Skin epidermis (tissue), 12 donors: Measurements from ENCODE around the gene ABAT.
A peak's percentile ranks its signal among the peaks of the same experiment; 100 is the strongest.
"Not testable (repeated sequence)": the region's sequence is repeated elsewhere in the genome, so short reads cannot be mapped to it uniquely, and the experiment has no call there.

Experiments
- H3K27ac ChIP-seq, 21 experiments: fragments of 200-600 bp; sonication (generic) in 11 of 21; one replicate each; pipeline ENCODE4 v1.5.0; 2020; ENCODE audit warnings: mild to moderate bottlenecking in 3 of 21, inconsistent platforms in 2 of 21, moderate library complexity in 2 of 21
- H3K4me3 ChIP-seq, 7 experiments: fragments of 200-600 bp; sonication (generic) in 2 of 7; one replicate each; pipeline ENCODE4 v1.5.0; 2020; ENCODE audit warnings: inconsistent platforms in 2 of 7, mild to moderate bottlenecking in 2 of 7, moderate library complexity in 1 of 7

Gene ABAT

DNA sequence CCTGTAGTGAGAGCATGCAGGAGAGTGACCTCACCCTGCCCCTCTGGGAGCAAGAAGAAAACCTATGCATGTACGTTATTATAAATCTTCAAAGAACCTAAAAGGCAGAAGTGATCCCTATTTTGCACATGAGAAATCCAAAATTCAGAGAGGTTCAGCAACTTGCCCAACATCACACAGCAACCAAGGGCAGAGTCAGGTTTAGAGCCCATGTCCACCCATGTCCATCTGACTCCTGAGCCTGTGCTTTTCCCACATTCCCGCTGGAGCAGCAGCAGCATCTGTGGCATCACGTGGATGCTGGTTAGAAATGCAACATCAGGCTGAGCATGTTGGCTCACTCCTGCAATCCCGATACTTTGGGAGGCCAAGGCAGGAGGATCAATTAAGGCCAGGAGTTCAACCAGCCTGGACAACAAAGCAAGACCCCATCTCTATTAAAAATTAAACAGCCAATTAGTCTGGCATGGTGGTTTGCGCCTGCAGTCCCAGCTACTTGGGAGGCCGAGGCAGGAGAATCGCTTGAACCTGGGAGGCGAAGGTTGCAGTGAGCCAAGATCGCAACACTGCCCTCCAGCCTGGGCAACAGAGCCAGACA lies 26.6 kb upstream of the ABAT start:
- no peak overlapping the region for H3K27ac ChIP-seq
- H3K4me3 ChIP-seq = no peak overlapping the region

DNA sequence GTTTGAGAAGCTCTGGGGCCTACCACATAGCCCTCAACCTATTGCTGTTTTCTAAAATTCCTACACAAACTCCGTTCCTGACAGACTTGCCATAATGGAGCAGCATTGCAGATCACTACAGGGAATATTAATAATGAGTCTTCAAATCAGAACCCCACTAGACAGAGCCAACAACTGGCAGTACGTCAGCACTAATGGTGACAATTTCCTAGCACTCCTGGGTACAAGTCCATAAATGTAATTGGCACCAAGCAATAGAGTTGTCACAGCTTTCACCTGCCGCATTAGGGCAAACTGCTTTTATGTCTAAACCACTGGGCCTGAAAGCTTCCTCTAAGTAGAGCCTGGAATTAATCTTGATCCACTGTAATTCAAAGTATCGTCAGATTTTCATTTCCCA lies 25.5 kb upstream of the ABAT start:
- Histone ChIP-seq H3K27ac (no peak overlapping the region), H3K4me3 (no peak overlapping the region)

DNA sequence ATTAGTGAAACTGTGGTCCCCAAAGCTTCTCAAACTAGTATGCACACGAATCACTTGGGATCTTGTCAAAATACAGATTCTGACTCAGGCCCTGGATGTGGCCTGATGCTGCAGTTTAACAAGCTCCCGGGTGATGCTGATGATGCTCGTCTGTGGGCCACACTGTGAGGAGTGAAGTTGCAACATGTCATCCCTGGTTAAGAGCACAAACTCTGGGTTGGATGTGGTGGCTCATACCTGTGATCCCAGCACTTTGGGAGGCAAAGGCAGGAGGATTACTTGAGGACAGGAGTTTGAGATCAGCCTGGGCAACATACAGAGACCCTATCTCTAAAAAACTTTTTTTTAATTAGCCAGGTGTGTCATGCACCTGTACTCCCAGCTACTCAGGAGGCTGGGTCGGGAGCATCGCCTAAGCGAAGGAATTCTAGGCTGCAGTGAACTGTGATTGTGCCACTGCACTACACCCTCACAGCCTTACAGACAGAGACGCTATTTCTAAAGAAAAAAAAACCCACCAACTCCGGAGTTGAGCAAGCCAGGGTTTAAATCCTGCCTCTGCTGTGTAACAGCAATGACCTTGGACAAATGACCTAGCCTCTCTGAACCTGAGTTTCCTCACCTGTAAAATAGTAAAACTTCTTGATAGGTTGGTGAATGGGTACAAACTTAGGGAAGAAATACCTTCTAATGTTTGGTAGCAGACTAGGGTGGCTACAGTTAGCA lies 24.4 kb upstream of the ABAT start:
- H3K27ac ChIP-seq = no peak overlapping the region
- no peak overlapping the region for H3K4me3 ChIP-seq

DNA sequence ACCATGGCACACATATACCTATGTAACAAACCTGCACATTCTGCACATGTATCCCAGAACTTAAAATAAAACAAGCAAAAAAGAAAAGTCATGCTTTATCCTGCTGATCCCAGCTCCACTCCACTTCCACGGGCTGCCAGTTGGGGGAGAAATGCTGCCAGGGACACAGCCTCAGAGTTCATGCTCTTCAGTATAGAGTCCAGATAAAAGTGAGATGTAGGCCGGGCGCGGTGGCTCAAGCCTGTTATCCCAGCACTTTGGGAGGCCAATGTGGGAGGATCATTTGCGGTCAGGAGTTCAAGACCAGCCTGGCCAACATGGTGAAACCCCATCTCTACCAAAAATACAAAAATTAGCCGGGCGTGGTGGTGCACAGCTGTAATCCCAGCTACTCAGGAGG lies 22.5 kb upstream of the ABAT start:
- not testable (repeated sequence) for H3K27ac ChIP-seq, H3K4me3 ChIP-seq

DNA sequence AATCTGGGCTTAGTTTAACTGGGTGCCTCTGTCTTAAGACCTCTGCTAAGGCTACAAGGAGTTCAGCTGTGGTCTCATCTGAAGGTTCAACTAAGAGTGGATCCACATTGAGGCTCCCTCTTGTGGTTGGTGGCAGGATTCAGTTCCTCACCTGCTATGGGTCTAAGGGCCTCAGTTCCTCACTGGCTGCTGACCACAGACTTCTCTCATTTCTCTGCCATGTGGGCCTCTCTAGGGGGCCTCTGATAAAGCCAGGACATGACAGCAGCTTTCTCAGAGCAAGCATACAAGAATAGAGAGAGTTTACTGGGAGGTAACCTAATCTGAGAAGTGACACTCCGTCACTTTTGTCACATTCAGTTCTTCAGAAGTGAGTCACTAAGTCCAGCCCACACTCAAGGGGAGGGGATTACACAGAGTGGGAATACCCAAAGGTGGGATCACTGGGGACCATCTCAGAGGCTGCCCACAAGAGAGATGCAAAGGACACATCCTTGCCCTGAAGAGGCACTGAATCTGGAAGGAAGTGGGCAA lies 19.2 kb upstream of the ABAT start:
- Histone ChIP-seq H3K4me3 (no peak overlapping the region), H3K27ac (no peak overlapping the region)

DNA sequence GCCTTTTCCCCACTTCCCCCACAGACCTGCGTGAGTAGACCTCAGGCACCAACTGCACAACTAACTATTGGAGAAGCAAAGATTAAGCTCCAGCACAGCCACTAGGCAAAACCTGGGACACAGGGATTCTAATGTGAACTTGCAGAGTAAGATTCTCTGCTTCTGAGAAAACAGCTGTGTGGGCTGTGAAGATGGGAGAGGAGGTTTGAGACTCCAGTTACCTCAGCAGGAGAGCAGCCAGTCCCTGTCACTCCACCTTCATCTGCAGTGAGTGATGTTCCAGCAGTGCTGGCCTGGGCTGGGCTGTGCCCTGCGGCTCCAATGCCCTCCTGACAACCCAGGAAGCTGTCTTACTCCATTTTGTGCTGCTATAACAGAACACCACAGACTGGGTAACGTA lies 18.0 kb upstream of the ABAT start:
- H3K4me3 ChIP-seq = no peak overlapping the region
- no peak overlapping the region for H3K27ac ChIP-seq

DNA sequence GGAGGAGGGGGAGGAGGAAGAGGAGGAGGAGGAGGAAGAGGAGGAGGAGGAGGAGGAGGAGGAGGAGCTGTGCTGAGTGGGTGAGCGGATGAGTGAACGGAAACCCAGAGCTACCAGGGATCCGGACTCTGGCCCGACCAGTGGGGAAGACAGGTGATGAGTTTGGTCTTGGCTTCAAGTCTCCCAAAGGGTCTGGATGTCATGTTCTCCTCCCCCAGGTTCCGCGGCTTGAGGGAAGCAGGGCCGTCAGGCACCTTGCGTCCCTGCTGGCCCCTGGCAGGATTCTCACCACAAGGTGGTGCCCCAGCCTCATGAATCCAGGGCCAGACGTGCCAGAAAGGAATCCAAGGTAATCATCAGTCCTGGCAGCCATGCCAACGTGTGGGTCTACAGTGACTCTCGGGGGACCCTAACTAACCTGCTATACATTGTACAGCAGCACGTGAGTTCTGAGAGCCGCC lies 13.5 kb upstream of the ABAT start:
- no peak overlapping the region for H3K4me3 ChIP-seq
- no peak overlapping the region for H3K27ac ChIP-seq

DNA sequence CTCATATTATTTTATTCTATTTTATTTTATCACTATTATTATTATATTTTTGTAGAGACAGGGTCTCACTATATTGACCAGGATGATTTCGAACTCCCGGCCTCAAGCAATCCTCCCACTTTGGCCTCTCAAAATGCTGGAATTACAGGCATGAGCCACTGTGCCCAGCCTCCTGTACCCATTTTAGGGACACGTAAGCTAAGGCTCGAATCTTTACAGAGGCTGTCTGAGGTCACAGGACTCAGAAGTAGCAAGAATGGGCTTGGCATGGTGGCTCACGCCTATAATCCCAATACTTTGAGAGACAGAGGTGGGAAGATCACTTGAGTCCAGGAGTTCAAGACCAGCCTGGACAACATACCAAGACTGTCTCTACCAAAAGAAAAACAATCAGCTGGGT lies 12.7 kb upstream of the ABAT start:
- Histone ChIP-seq H3K27ac (no peak overlapping the region), H3K4me3 (no peak overlapping the region)

DNA sequence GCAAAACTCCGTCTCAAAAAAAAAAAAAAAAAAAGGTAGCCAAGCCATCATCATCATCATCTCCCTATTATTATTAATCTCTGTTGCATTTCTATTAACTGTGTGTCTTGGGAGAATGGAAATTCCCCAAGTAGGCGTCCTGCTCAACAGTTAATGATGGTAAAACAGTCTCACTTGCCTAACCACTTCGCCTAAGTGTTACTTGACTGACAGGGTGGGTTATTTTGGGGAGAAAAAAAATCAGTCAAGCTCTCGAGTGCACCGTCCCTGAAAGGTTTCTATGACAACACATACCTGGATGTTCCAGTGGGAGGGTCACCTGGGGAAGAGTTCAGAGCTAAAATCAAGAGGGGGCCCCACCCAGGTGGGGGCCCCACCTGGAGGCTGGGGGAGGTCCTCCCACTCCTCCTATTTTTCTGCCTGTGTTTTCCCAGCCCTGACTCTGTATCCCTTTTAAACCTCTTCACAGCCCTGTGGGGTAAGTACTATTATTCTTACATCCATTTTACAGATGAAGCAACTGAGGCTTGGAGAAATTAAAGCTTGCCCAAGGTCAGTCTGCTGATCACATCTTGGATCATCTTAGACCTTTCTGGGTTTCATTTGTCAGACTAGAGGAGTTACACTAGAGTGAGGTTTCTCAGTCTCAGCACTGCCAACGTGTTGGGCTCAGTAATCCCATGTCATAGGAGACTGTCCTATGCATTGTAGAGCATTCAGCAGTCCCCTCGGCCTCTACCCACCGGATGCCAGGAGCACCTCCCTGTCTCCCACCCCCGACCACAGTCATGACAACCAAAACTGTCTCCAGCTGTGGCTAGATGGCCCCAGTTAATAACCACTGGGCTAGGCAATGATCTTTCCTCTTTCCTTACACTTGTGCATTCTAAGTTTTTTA lies 11.0 kb upstream of the ABAT start:
- Histone ChIP-seq H3K4me3 (no peak overlapping the region), H3K27ac (no peak overlapping the region)

DNA sequence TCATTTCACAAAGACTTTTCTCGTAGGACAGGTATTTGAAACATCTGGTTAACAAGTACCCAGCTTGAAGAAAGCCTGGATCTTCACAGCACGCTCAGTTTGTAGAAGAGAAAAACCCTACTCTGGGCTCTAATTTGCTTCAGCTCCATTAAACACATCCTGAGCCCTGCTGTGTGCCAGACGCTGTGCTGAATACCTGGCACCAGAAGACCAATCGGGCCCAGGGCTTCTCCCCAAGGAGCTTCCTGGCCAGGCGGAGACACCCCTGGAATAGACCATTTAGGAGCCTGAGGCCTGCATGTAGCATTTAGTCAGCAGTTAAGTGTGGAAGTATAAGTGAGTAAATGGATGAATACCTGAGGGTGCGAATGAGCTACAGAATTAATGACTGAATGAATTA lies 8.9 kb upstream of the ABAT start:
- Histone ChIP-seq H3K27ac (no peak overlapping the region), H3K4me3 (no peak overlapping the region)

DNA sequence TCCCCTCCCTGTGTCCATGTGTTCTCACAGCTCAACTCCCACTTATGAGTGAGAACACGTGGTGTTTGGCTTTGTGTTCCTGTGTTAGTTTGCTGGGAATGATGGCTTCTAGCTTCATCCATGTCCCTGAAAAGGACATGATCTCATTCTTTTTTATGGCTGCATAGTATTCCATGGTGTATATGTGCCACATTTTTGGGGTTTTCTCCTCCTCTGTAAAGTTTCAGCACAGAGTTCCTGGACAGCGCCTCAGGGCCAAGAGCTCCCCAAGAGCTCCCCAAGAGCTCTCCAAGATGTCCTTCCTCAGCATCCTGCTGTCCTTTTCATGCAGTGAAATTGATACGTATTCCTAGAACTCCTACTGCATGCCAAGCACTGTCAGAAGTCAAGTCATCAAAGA lies 6.9 kb upstream of the ABAT start:
- H3K4me3 ChIP-seq = no peak overlapping the region
- H3K27ac ChIP-seq = no peak overlapping the region

DNA sequence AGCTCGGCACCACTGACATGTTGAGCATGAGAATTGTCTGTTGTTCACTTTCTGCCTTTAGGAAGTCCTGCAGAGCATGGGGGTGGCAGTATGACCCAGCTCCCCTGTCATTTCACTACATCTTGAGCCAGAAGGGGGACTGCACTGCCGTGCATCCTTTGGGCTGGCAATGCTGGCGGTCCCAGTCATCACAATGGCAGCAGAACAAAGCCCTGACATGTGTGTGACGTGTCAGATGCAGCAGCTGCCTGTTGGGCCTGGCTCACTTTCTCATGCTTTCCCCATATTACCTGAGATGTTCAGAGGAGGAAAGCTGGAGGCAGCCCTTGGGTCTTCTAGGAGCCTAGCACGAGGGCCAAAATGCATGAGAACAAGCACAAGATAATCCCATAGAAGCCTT lies 6.3 kb upstream of the ABAT start:
- no peak overlapping the region for H3K27ac ChIP-seq
- no peak overlapping the region for H3K4me3 ChIP-seq

DNA sequence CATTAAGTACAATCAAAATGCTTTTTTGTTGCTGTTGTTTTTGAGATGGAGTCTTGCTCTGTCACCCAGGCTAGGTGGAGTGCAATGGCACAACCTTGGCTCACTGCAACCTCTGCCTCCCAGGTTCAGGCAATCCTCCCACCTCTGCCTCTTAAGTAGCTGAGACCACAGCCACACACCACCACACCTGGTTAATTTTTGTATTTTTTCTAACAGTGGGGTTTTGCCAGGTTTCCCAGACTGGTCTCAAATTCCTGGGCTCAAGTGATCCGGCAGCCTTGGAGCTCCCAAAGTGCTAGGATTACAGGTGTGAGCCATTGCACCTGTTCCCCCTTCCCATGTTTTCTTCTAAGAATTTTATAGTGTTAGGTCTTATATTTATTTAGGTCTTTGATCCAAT lies 4.9 kb upstream of the ABAT start:
- Histone ChIP-seq H3K4me3 (no peak overlapping the region), H3K27ac (no peak overlapping the region)

DNA sequence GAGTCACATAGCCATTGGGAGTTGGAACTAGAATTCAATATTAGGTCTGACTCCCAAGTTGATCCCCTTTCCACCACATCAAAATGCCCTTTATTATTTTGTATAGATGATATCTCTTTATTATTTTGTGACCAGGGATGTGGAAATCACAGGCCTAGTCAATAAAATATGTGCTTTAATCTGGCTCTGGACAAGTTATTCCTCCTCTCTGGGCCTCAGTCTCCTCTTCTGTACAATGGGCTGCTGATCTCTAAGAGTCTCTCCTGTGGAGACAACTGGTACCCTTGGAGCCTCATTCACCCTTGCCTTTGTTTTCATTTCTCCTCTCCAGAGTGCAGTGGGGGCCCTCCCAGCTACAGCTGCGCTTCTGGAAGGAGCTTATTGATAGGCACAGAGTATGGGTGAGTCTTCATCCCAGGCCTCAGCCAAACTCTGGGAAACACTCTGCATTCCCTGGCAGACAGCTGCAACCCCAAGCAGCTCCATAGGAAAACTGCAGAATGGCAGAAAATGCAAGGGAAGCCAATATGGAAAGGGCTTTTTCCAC lies 4.3 kb upstream of the ABAT start:
- Histone ChIP-seq H3K4me3 (no peak overlapping the region), H3K27ac (no peak overlapping the region)

DNA sequence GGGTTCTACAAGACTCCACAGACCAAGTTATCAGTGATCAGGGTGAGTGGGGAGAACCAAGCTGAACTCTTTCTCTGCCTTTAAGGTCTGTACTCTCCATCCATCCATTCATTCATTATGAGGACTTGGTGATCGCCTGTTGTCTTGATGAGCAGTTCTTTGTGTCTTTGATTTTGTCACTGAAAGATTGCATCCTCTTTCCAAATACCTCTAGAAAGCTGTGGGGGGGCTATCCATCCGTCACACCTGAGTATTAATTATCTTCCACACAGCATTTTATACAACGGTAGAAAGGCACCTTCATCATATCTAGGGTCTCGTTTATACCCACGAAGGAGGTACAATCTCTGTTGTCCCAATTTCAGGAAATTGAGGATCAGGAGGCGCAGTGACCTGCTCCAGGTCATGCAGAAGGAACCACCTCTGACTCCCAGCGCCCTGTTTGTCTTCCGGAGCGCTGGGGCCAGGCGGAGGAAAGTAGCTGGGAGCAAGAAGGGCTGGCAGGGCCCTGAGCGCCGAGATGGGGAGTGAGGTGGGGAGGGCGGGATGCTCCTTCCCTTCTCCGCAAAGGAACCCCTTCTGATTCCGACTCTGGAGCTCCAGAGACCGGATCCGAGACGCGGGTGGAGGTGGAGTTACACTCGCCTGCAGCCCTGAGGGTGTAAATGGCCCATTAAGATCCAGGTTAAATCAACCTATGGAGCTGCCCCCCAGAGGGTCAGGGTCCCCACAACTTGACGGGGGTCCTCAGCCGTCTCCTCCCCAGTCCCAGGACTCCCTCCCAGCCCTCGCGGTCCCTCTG lies 605 bp upstream of the ABAT start:
- Histone ChIP-seq H3K27ac (peak overlapping the region in 6 of 21 experiments; percentile 3 to 50 (median 28)), H3K4me3 (peak overlapping the region; percentile 51 to 60 (median 55))

DNA sequence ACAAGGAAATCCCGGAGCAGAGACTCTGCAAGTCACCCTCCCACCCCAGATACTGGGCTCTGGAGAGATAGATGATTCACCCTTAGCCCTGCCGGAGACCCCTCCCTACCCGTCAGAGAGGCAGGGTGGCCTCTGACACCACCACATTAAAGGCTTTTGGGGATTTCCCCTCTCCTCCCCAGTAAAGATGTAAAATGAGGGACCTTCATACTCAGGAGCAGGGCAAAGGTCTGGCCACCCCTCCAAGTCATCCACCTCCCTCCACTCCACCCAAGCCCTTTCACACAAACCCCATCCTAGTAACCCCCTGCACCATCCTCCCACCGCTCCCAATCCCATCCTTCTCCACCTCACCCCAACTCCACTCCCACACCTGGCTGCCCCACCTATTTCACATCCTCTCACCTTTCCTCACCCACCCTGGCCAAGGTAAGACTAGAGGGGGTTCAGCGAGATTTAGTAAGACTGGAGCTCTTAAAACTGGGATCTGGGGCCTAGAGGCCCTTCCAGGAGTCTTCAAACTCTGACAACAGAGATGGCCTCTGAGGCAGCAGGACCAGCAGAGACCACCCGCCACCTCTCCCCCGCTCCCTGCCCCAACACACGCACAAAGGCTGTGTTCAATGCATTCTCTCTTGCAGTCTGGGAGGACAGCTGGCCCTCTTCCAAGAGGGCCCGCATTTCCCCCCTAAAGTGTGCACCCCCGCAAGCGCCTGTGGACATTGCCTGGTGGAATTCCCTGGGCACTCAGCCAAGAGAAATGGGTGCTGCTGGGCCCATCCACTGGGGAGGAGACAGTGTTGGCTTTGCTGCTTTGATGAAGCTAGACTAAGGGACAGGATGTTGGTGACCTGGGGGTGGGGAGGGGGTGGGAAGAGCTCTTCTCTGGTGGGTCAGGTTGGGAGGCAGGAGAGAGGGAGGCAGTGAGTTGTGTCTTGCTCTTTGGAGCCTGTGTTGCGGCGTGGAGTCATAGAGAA lies 1.1 kb downstream of the ABAT start:
- H3K27ac ChIP-seq = peak overlapping the region in 1 of 21 experiments; percentile 20

DNA sequence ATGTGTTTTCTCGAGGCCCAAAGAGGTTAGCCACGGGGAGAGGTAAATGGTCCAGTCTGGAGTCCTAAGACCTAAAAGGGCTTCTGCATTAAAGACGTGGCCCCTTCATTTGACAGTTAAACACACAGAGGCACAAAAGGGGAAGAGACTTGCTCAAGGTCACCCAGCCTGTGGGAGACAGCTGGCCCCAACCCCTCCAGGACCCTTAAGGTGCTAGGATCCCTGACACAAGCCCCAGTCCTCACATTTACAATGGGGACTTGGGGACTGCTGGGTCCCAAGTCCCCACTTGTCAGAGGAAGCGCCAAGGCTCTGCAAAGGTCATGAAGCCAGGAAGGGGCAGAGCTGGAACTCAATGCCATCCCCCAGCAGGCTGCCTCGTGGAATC lies 1.7 kb downstream of the ABAT start:
- H3K4me3 ChIP-seq = no peak overlapping the region
- H3K27ac ChIP-seq = no peak overlapping the region

More for the DNA sequence above, 1.1 kb downstream of the ABAT start:
- peak overlapping the region; percentile 51 to 60 (median 55) for H3K4me3 ChIP-seq

DNA sequence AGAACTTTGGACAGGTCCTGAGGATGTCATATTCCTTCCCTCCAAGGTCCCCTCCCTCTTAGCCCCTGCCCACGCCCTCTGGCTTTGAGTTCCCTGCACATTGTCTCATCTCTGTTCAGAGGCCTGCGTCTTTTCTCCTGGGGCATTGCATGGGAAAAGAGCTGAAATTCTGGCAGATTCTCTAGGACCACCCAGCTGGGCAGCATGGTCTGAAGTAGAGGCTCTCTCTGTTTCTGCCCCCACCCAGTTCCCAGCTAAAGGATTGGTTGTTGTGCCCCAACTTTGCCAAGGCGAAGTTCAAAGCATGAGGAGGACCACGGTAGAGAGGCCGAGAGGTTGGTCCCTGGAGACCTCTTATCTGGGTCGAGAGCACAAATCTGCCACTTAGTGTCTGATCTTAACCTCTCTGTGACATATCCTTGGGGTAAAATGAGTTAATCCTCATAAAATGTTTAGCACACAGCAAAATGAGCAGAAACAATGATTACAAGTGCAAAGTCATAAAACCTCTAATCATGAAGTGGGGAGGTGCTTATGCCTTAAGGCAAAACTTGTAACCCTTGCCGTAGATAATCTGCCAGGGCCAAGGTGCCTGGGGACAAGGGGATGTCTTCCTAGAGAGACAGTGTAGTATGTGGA lies 2.4 kb downstream of the ABAT start:
- Histone ChIP-seq H3K27ac (peak overlapping the region in 1 of 21 experiments; percentile 50), H3K4me3 (no peak overlapping the region)
